H1 (cell line): ENCODE results near the gene PPP3R2. TPM values are rescaled to one million over a fixed set of nuclear protein-coding genes. Genes with fewer than 3 reads are reported as not detected.

Experiments
- CTCF ChIA-PET: fragments of 300-600 bp; sonication (Branson Sonifier 250); formaldehyde crosslinking; loops from one replicate; lab custom pipeline; 2021; ENCODE audit not compliant: partially characterized antibody; lab: Charles Lee
- POLR2A ChIA-PET: fragments of 300-600 bp; sonication (Branson Sonifier 250); formaldehyde crosslinking; loops from one replicate; lab custom pipeline; 2021; ENCODE audit warnings: inconsistent platforms; ENCODE audit not compliant: partially characterized antibody; lab: Charles Lee
- DNase-seq, 2 experiments: peaks; one replicate each; pipeline versions ENCODE4 v3.0.0 to v3.0.0-alpha.2; 2010 to 2022; ENCODE audit warnings: low spot score in 2 of 2, low read depth in 1 of 2, mixed read lengths in 1 of 2
- FAIRE-seq: peaks from 2 replicates; lab custom pipeline; 2011; peaks lifted over from hg19 to GRCh38; lab: Jason Lieb, UNC
- H2AFZ ChIP-seq: 2 replicates; pipeline ENCODE4 v1.8.1; 2012; ENCODE audit warnings: low read length, inconsistent platforms
- H2AK5ac ChIP-seq: 2 replicates; pipeline ENCODE4 v1.6.1; 2013; ENCODE audit warnings: low read depth, low read length
- H2BK120ac ChIP-seq: replicated peaks from 2 replicates; pipeline ENCODE3; 2013; ENCODE audit warnings: low read depth, low read length, inconsistent platforms
- H2BK12ac ChIP-seq: 2 replicates; pipeline ENCODE4 v1.6.1; 2013; ENCODE audit warnings: low read depth, low read length
- H2BK15ac ChIP-seq: 2 replicates; pipeline ENCODE4 v1.6.1; 2013; ENCODE audit warnings: low read length
- H2BK20ac ChIP-seq: 2 replicates; pipeline ENCODE4 v1.6.1; 2013; ENCODE audit warnings: low read length
- H2BK5ac ChIP-seq: 2 replicates; pipeline ENCODE4 v1.6.1; 2013; ENCODE audit warnings: low read depth, low read length
- H3K14ac ChIP-seq: 2 replicates; pipeline ENCODE4 v1.6.1; 2013; ENCODE audit warnings: inconsistent platforms; ENCODE audit not compliant: insufficient read length
- H3K18ac ChIP-seq: 2 replicates; pipeline ENCODE4 v1.6.1; 2013; ENCODE audit warnings: low read length; ENCODE audit errors: extremely low read depth
- H3K23ac ChIP-seq: 2 replicates; pipeline ENCODE4 v1.6.1; 2013; ENCODE audit warnings: inconsistent platforms; ENCODE audit not compliant: insufficient read length
- H3K23me2 ChIP-seq: 2 replicates; pipeline ENCODE4 v1.6.1; 2013; ENCODE audit warnings: low read depth, low read length
- H3K27ac ChIP-seq: 2 replicates; pipeline ENCODE4 v1.6.1; 2011; ENCODE audit warnings: low read depth, low read length, inconsistent platforms
- H3K27me3 ChIP-seq, 4 experiments: replicated peaks in 1 of 4; 1 replicate in 1 of 4; 2 replicates in 3 of 4; pipeline versions ENCODE4 v1.6.1 to v1.8.1; 2011 to 2013; ENCODE audit warnings: low read length in 3 of 4, mild to moderate bottlenecking in 3 of 4, inconsistent platforms in 2 of 4, mixed read lengths in 2 of 4, moderate library complexity in 1 of 4; ENCODE audit not compliant: control insufficient read depth in 3 of 4, insufficient read depth in 3 of 4; ENCODE audit errors: extremely low read depth in 1 of 4
- H3K36me3 ChIP-seq, 4 experiments: 2 replicates each; pipeline versions ENCODE4 v1.6.1 to v1.8.1; 2011 to 2013; ENCODE audit warnings: mild to moderate bottlenecking in 4 of 4, low read length in 3 of 4, moderate library complexity in 2 of 4, control low read depth in 1 of 4, inconsistent platforms in 1 of 4; ENCODE audit not compliant: insufficient read depth in 4 of 4, control insufficient read depth in 2 of 4
- H3K4ac ChIP-seq: replicated peaks from 2 replicates; pipeline ENCODE3; 2013; ENCODE audit warnings: low read length, low read depth, mixed read lengths, inconsistent platforms; ENCODE audit not compliant: insufficient read length
- H3K4me1 ChIP-seq, 4 experiments: replicated peaks in 1 of 4; 1 replicate in 1 of 4; 2 replicates in 3 of 4; pipeline versions ENCODE4 v1.6.1 to v1.8.1; 2011 to 2013; ENCODE audit warnings: low read length in 3 of 4, inconsistent platforms in 2 of 4, mixed read lengths in 1 of 4; ENCODE audit not compliant: insufficient read depth in 4 of 4, control insufficient read depth in 3 of 4
- H3K4me2 ChIP-seq, 2 experiments: 2 replicates each; pipeline versions ENCODE4 v1.6.1 to v1.8.1; 2011 to 2013; ENCODE audit warnings: low read depth in 2 of 2, low read length in 2 of 2, control low read depth in 1 of 2, inconsistent platforms in 1 of 2, mild to moderate bottlenecking in 1 of 2; ENCODE audit not compliant: insufficient read depth in 1 of 2
- H3K4me3 ChIP-seq, 4 experiments: fragments of 200-600, 300-600 bp in 1 of 4; sonication (generic), shearing (Covaris generic), sonication (Bioruptor Twin) in 1 of 4; 2 replicates each; pipeline versions ENCODE4 v1.5.1 to v1.8.1; 2011 to 2016; ENCODE audit warnings: low read length in 4 of 4, low read depth in 3 of 4, control low read depth in 2 of 4, inconsistent platforms in 2 of 4, mild to moderate bottlenecking in 2 of 4, mixed read lengths in 1 of 4, moderate library complexity in 1 of 4; ENCODE audit not compliant: insufficient read depth in 2 of 4; ENCODE audit errors: extremely low read depth in 1 of 4
- H3K56ac ChIP-seq: replicated peaks from 2 replicates; pipeline ENCODE3; 2013; ENCODE audit warnings: low read depth, mild to moderate bottlenecking, mixed read lengths, low read length, inconsistent platforms; ENCODE audit not compliant: insufficient read length
- H3K79me1 ChIP-seq: 2 replicates; pipeline ENCODE4 v1.6.1; 2013; ENCODE audit warnings: low read depth, low read length, control low read depth
- H3K79me2 ChIP-seq, 2 experiments: 2 replicates each; pipeline versions ENCODE4 v1.6.1 to v1.8.1; 2012 to 2013; ENCODE audit warnings: low read length in 2 of 2, mild to moderate bottlenecking in 2 of 2, inconsistent platforms in 1 of 2; ENCODE audit not compliant: insufficient read depth in 2 of 2, control insufficient read depth in 1 of 2
- H3K9ac ChIP-seq, 4 experiments: replicated peaks in 1 of 4; 1 replicate in 1 of 4; 2 replicates in 3 of 4; pipeline versions ENCODE4 v1.6.1 to v1.8.1; 2011 to 2013; ENCODE audit warnings: low read depth in 3 of 4, low read length in 3 of 4, control low read depth in 2 of 4, mild to moderate bottlenecking in 2 of 4, moderate library complexity in 2 of 4, inconsistent platforms in 1 of 4; ENCODE audit errors: extremely low read depth in 1 of 4
- H3K9me3 ChIP-seq, 2 experiments: 2 replicates each; pipeline versions ENCODE4 v1.6.1 to v1.8.1; 2012 to 2013; ENCODE audit warnings: mild to moderate bottlenecking in 2 of 2, moderate library complexity in 2 of 2, control low read depth in 1 of 2, inconsistent platforms in 1 of 2, low read depth in 1 of 2, low read length in 1 of 2, mixed read lengths in 1 of 2; ENCODE audit not compliant: insufficient read depth in 2 of 2
- H4K20me1 ChIP-seq, 2 experiments: replicated peaks in 1 of 2; 2 replicates each; pipeline versions ENCODE3 to v1.8.1; 2011 to 2013; ENCODE audit warnings: inconsistent platforms in 2 of 2, low read length in 2 of 2, mild to moderate bottlenecking in 1 of 2; ENCODE audit not compliant: insufficient read depth in 2 of 2, control insufficient read depth in 1 of 2
- H4K5ac ChIP-seq: 2 replicates; pipeline ENCODE4 v1.6.1; 2013; ENCODE audit warnings: low read length, low read depth, mixed read lengths, inconsistent platforms; ENCODE audit not compliant: insufficient read length
- H4K8ac ChIP-seq: 2 replicates; pipeline ENCODE4 v1.8.0; 2013; ENCODE audit warnings: mild to moderate bottlenecking, moderate library complexity, low read length, inconsistent platforms; ENCODE audit not compliant: insufficient read depth; ENCODE audit errors: extremely low read depth
- H4K91ac ChIP-seq: replicated peaks from 2 replicates; pipeline ENCODE3; 2013; ENCODE audit warnings: low read length, mixed read lengths, inconsistent platforms; ENCODE audit not compliant: insufficient read length
- CTCF ChIP-seq, 3 experiments: IDR thresholded peaks; 1 replicate in 2 of 3; 2 replicates in 1 of 3; pipeline versions ENCODE4 v1.5.1 to v1.6.1; 2011; ENCODE audit warnings: low read length in 3 of 3, mild to moderate bottlenecking in 3 of 3, inconsistent platforms in 2 of 3, low read depth in 1 of 3, moderate library complexity in 1 of 3; ENCODE audit not compliant: insufficient read depth in 1 of 3; ENCODE audit errors: control extremely low read depth in 1 of 3
- EGR1 ChIP-seq: IDR thresholded peaks from 2 replicates; pipeline ENCODE4 v1.6.1; 2011; ENCODE audit warnings: low read depth, low read length, borderline replicate concordance
- RAD21 ChIP-seq, 2 experiments: IDR thresholded peaks in 1 of 2; conservative IDR thresholded peaks in 1 of 2; 2 replicates each; pipeline ENCODE4 v1.6.1; 2011; ENCODE audit warnings: low read depth in 2 of 2, low read length in 2 of 2, improper control_type of control experiment in 1 of 2, inconsistent platforms in 1 of 2, mild to moderate bottlenecking in 1 of 2, moderate library complexity in 1 of 2
- USF2 ChIP-seq: IDR thresholded peaks from 2 replicates; pipeline ENCODE4 v1.6.1; 2011; ENCODE audit warnings: low read length, improper control_type of control experiment
- WGBS, 2 experiments: shearing (Covaris generic) in 1 of 2; methylation state at CpG; one replicate each; pipeline versions ENCODE4 v1.1.6 to v1.1.7; 2013 to 2015; ENCODE audit warnings: low lambda C conversion rate in 2 of 2, mixed read lengths in 2 of 2, inconsistent platforms in 1 of 2, low coverage in 1 of 2, missing lambda C conversion rate in 1 of 2; ENCODE audit not compliant: insufficient replicate concordance in 2 of 2, insufficient coverage in 1 of 2, insufficient read length in 1 of 2; ENCODE audit errors: extremely low coverage in 1 of 2, missing lambda C conversion rate in 1 of 2; 5-methylcytosine and 5-hydroxymethylcytosine counted together
- polyA plus RNA-seq, 7 experiments: library from polyadenylated mRNA; depleted of rRNA in 3 of 7; stranded (reverse) in 5 of 7; unstranded in 2 of 7; fragments of >200 nt in 5 of 7; fragments of 200-250 nt in 2 of 7; gene quantifications; 1 replicate in 5 of 7; 2 replicates in 1 of 7; 4 replicates in 1 of 7; pipeline versions ENCODE4 v1.2.1 to v1.2.3, GENCODE V29; 2011 to 2013; ENCODE audit warnings: missing spikeins in 2 of 7, mixed read lengths in 2 of 7
- total RNA-seq: library from RNA; stranded (reverse); fragmentation: NEBNext Ultra II Directional; extraction: Animal tissue kit (Norgen Biotek cat#: 25700); gene quantifications from 2 replicates; pipeline ENCODE4 v1.2.1, GENCODE V29; 2021

Gene PPP3R2
- total and polyA plus RNA-seq, 2 of the 8 experiments (the other 6 are each of a cell fraction or from before 2014, with no cell fraction given), result not detected

- DNase-seq, result no peak
- Histone ChIP-seq H4K20me1 (peaks cover 0 to under 1% of the 10 kb centered on the region in 2 experiments), H3K9me3 (no peaks in the 10 kb centered on the region), H3K4me1 (peaks cover 0 to 9% (median under 1%) of the 10 kb centered on the region in 4 experiments; a peak in 3 of 7 replicates), H3K23me2 (no peaks in the 10 kb centered on the region), H3K27me3 (no peaks in the 10 kb centered on the region), H3K4ac (no peak overlapping the region), H3K27ac (no peak overlapping the region), H3K4me2 (no peak overlapping the region), H3K23ac (no peak overlapping the region), H2BK12ac (no peak overlapping the region), H4K5ac (no peak overlapping the region), H3K4me3 (no peak overlapping the region), H4K8ac (no peak overlapping the region), H2AFZ (no peak overlapping the region), H3K56ac (no peak overlapping the region), H3K79me1 (no peaks in the 10 kb centered on the region), H3K36me3 (peaks cover 2 to 32% (median 19%) of the 10 kb centered on the region in 4 experiments; a peak in 6 of 8 replicates), H2BK120ac (no peak overlapping the region), H2AK5ac (no peak overlapping the region), H4K91ac (no peak overlapping the region), H2BK15ac (no peak overlapping the region), H3K14ac (no peak overlapping the region), H2BK5ac (no peak overlapping the region), H3K9ac (no peak overlapping the region), H3K18ac (no peak overlapping the region), H2BK20ac (no peak overlapping the region), H3K79me2 (no peaks in the 10 kb centered on the region)
- WGBS, 2 experiments, result 86% methylated on average over 5 of the region's 5 CpGs; no CpG with 5 or more reads in 1 of the 2 experiments
- FAIRE-seq, result peak; percentile 79
- CTCF ChIA-PET, result interaction anchor here (0.7 to 2.4 kb wide), 15 partner anchors 9 to 157 kb away, joined by 3 to 8 read pairs (median 3); no protein-coding TSS in a partner anchor
- POLR2A ChIA-PET, result interaction anchor here (1.4 kb wide), 1 partner anchor 16 kb away, joined by 3 read pairs; no protein-coding TSS in a partner anchor
- peak in 2 of 3 experiments; percentile 27 to 74; a peak in 2 of 4 replicates for TF ChIP-seq CTCF (IDR thresholded peaks at IDR 0.05; ENCODE audit: control extremely low read depth in 1 of 3, insufficient read depth in 1 of 3, low read depth in 1 of 3, low read length in 3 of 3)
- no peak for TF ChIP-seq USF2
- no peak for TF ChIP-seq EGR1
- TF ChIP-seq RAD21 (IDR thresholded peaks at IDR 0.05 in 1 of 2, conservative IDR thresholded peaks at IDR 0.05 in 1 of 2; ENCODE audit: low read depth in 2 of 2, low read length in 2 of 2), result peak; percentile 29 to 41; a peak in 3 of 4 replicates
Observed at GRCh38 chr9:101566904-101567724, 27.7 kb downstream of the PPP3R2 start.
